Prostate gland (tissue), 2 donors: ENCODE measurements around the gene NAA80.

Experiments
- CTCF ChIP-seq, 4 experiments: fragments of 200-600 bp in 2 of 4; fragments of 450-650 bp in 2 of 4; sonication (generic) in 2 of 4; IDR thresholded peaks; 1 replicate in 3 of 4; 2 replicates in 1 of 4; pipeline ENCODE4 v1.5.1; 2016 to 2019; ENCODE audit warnings: antibody characterized with exemption in 4 of 4, mild to moderate bottlenecking in 2 of 4, moderate library complexity in 2 of 4
- POLR2A ChIP-seq: fragments of 450-650 bp; IDR thresholded peaks from one replicate; pipeline ENCODE4 v1.6.1; 2016; ENCODE audit warnings: antibody characterized with exemption, mild to moderate bottlenecking
- POLR2AphosphoS5 ChIP-seq: sonication (generic); formaldehyde crosslinking; IDR thresholded peaks from one replicate; pipeline ENCODE4 v1.6.1; 2017; ENCODE audit warnings: antibody characterized with exemption

DNA sequence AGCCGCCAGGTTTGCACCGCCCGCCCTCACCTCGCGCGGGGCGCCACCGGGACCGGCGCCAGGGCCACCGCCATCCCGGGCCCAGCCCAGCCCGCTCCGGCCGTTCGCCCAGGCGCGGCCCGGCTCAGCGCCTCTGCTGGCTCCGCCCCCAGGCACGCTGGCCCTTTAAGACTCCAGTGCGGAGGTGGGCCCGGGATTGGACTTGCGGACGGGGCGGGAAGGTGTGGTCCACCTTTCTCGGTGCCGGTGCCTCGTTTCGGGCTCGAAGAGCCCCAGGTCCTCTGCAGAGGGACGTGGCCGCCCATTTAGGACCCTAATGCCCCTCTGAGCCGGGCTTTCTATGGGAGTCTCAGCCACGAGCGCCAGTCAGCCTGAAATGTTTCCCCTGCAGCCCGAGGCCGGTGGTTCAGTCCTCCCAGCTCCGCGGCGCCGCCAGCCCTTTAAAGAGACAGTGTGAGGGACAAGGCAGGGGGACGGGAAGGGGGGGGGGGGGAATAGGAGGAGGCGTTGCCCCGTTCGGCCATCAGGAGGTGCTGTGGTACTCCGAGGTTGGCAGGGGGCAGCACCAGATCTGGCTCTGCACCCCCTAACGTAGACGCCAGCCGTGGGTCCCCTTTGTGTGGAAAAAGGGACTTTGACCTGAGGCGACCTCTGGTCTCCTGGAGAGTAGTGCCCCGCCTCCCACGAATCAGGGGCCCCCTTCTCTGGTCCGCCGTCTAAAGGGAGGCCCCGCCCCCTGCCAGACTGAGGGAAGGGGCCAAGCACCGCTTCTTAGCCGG, 22.3 kb upstream of the NAA80 start:
- TF ChIP-seq CTCF (IDR thresholded peaks at IDR 0.05) (peak in 2 of 4 experiments; percentile 21 to 66), POLR2AphosphoS5 (peak; percentile 73), POLR2A (no peak)
